OCI-LY7 (cell line): Measurements from ENCODE around the gene LY86.

ENCODE experiments used
- EZH2phosphoT487 ChIP-seq: fragments of 200-600 bp; sonication (generic); IDR thresholded peaks from 2 replicates; pipeline ENCODE4 v1.6.1; 2018; ENCODE audit warnings: low read depth, borderline replicate concordance, mild to moderate bottlenecking, mixed run types, antibody characterized with exemption, low read length, moderate library complexity, mixed read lengths
- TF ChIP-seq, protein P1 (sequence below): fragments of 200-600 bp; sonication (generic); conservative IDR thresholded peaks from 2 replicates; pipeline ENCODE4 v1.5.1; 2014; ENCODE audit warnings: mild to moderate bottlenecking, antibody characterized with exemption, low read length, moderate library complexity, mixed read lengths

- TF ChIP-seq, protein P1, sequence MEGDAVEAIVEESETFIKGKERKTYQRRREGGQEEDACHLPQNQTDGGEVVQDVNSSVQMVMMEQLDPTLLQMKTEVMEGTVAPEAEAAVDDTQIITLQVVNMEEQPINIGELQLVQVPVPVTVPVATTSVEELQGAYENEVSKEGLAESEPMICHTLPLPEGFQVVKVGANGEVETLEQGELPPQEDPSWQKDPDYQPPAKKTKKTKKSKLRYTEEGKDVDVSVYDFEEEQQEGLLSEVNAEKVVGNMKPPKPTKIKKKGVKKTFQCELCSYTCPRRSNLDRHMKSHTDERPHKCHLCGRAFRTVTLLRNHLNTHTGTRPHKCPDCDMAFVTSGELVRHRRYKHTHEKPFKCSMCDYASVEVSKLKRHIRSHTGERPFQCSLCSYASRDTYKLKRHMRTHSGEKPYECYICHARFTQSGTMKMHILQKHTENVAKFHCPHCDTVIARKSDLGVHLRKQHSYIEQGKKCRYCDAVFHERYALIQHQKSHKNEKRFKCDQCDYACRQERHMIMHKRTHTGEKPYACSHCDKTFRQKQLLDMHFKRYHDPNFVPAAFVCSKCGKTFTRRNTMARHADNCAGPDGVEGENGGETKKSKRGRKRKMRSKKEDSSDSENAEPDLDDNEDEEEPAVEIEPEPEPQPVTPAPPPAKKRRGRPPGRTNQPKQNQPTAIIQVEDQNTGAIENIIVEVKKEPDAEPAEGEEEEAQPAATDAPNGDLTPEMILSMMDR = no peak
- no peak for TF ChIP-seq EZH2phosphoT487
These were observed 77.2 kb downstream of the LY86 start for GRCh38 chr6:6665555-6666243.
